ENCODE results near the gene CDK3. TPM values are rescaled to one million over a fixed set of nuclear protein-coding genes. Genes with fewer than 3 reads are reported as not detected.
"Not testable (repeated sequence)": the region's sequence is repeated elsewhere in the genome, so short reads cannot be mapped to it uniquely, and the experiment has no call there.

The CDK3 gene
- total RNA-seq, 1 donor from 2014 or later = 0.41 TPM

DNA sequence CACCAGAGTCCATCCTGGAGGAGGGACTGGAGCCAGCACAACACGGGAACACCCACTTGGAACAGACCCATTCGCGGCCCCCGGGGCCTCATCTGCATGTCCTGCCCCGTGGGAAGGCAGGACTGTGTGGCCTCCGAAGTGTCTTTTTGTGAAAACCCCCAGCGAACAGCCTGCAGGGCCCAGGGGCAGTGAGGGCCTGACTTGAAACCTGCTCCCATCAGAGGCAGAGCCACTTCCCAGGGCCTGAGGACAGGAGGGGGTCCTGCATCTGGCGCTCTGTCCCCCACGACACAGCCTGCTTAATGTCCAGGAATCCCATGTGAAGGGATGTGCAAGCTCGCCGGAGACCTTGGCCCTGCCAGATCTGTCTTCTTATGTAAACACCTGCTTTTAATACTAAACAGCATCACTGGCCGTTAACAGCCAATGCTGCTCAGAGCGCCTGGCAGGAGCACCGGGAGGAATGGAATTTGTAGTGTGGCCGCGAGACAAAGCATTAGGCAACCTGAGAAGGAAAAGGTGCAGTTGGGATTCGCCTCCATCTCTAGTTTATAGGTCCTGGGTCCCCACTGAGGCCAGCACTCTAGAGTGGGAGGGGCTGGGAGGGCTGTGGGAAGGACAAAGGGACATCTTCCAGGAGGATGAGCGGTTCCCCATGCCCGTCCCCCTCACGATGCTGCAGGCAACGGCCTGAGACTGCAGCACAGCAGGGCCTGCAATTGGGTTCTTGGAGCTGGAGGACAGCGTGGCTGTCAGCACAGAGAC lies 36.0 kb downstream of the CDK3 start:
- DNase-seq (ENCODE audit: low spot score in 2 of 2) = no peak
- FAIRE-seq = no peak

DNA sequence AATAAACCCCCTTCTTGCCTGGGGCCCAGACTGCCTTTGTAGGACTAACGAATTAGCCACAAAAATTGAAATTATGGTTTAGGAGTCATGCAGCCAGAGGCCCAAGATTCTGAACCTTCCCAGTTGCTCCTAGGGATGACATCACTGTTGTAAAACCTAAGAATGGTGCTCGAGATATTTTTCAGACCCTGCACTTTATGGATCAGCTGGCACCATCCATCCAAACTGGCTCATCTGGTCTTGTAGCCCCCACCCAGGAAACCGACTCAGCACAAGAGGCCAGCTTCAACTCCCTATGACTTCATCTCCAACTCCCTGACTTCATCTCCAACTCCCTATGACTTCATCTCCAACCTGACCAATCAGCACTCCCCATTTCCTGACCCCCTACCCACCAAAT lies 37.4 kb downstream of the CDK3 start:
- FAIRE-seq = no peak
- no peak for DNase-seq (ENCODE audit: low spot score in 2 of 2)

DNA sequence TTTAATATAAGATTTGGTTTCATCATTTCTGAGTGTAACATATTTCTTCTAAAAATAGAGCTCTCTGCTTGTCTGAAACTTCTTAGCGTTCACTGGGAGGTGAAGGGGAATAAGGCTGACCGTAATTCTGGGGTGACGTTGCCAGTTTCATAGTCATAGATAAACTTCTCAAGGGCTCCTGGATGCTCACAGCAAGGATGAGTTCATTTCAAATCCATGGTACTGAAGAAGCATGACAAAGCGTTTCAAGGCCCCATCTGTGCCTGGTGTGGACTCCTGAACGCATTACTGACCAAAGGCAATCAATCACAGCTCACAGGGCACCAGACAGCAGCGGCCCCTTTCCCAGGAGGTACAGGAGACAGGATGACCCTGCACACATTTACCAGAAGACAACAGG lies 38.5 kb downstream of the CDK3 start:
- no peak for FAIRE-seq
- no peak for DNase-seq (ENCODE audit: low spot score in 2 of 2)

DNA sequence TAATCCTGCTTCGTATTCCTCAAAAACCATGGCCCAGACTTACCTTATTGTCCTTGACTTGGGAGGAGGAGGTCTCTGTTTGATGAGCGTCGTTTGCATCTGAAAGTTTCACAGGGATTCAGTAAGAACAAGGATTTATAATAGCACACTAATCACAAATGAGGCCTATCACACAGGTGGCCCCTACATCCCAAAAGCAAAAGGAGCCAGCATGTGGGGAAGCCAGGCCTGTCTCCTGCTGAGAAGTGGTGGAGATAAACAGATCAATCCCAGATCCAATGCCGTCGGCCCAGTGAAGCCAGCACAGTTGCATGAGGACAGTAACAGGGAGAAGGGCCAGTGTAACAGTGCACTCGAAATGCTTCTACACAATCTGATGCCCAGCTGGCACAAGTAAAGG lies 39.7 kb downstream of the CDK3 start:
- DNase-seq (ENCODE audit: low spot score in 2 of 2) = no peak
- FAIRE-seq = no peak

DNA sequence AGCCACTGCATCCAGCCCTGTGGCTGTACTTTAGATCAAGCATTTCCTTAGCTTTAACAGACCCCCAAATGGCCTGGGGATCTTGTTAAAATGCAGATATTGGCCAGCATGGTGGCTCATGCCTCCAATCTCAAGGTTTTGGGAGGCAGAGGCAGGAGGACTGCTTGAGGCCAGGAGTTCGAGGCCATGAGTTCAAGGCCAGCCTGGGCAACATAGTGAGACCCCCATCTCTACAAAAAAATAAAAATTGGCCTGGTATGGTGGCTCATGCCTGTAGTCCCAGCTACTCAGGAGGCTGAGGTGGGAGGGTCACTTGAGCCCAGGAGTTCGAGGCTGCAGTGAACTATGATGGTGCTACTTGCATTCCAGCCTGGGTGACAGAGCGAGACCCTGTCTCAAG lies 42.2 kb downstream of the CDK3 start:
- not testable (repeated sequence) for DNase-seq (ENCODE audit: low spot score in 2 of 2); FAIRE-seq

DNA sequence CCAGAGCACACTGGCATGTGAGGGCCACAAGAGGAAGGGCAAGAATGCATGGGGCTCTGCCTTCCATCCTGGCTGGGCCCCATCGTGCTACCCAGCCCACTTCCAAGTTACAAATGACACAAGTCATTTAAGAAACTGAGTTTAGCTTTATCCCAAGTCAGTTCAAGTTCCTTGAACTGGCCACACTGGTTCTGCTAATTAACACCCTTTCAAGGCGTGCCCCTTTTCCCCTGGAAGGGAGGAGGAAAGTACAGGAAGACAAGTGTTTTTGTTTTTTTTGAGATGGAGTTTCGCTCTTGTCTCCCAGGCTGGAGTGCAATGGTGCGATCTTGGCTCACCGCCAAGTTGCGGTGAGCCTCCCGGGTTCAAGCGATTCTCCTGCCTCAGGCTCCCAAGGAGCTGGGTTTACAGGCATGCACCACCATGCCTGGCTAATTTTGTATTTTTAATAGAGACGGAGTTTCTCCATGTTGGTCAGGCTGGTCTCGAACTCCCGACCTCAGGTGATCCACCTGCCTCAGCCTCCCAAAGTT lies 43.9 kb downstream of the CDK3 start:
- not testable (repeated sequence) for FAIRE-seq; DNase-seq (ENCODE audit: low spot score in 2 of 2)

DNA sequence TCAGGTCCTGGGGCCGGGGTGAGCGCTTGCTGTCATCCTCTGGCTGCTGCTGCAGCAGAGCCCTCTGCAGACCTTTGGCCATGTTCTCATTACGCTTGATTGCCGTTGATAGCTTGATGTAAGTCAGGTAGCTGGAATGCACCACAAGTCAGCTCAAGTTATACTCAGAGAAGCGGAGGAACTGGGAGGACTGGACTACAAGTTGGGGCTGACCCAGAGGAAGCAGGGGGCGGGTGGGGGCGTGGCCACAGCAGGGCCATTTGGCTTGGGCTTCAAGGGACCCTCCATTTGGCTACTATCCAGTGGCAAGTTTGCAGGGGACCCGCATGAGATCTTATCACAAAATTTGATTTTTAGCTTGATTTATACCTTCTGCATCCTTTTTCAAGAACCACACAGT lies 45.4 kb downstream of the CDK3 start:
- no peak for DNase-seq (ENCODE audit: low spot score in 2 of 2)

DNA sequence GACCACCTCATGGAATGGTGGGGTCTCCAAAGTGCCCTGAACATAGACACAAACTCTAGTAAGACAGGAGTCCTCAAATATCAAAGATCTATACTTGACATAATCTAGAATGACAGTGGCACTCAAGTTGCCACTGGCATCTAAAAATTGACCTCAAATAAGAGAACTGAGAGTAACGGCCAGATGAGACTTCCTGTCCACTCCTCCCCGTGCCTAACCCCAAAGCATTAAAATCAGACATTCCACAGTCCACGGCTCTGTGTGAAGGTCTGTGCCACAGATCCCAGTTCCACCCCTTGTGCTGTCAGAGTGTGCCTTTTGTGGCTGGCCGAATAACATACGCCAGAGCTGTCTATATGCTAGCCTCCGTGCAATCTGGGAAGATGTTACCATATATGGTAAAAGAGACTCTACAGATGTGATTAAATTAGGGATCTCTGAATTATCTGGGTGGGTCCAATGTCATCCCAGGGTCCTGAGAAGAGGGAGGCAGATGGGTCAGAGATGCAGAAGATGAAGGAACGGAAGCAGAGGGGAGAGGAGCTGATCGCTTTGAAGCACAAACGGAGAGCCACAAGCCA lies 47.5 kb downstream of the CDK3 start:
- FAIRE-seq (no peak), DNase-seq (ENCODE audit: low spot score in 2 of 2) (no peak)

More for the DNA sequence above, 45.4 kb downstream of the CDK3 start:
- FAIRE-seq = no peak

DNA sequence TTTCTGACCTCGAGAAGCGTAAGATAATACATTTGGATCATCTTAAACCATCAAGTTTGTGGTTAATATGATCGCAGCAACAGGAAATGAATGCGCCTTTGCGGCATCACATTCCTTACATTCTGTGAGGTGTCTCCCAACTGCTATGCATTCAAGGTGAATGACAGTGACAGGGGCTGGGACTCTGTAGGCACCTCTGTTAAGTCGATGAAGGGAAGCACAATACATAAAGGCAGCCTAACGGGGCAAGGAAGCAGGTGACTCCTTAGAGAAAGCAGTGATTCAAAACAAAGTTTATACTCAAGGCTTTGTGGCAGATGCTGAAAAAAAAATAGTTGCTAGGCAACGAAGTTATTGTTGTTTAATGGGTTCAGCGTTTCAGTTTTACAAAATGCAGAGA lies 48.1 kb downstream of the CDK3 start:
- FAIRE-seq (no peak), DNase-seq (ENCODE audit: low spot score in 2 of 2) (no peak)

DNA sequence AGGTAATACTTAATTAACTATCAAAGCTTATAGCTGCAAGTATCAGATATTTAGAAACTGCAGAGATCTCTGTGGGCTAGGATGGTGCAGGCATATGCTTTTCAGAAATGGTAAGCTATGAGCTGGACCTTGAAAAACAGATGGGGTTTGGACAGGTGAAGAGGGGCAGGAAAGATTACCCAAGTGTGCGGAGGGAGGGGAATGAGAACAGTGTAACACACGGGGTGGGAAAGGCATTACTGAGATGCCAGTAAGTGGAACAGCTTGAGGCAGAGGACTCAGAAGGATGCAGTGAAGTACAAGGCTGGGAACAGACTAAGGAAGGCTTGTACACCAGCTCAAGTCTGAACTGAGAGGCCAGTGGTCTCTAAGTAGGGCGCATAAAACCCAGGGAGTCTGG lies 48.6 kb downstream of the CDK3 start:
- FAIRE-seq (no peak), DNase-seq (ENCODE audit: low spot score in 2 of 2) (no peak)

DNA sequence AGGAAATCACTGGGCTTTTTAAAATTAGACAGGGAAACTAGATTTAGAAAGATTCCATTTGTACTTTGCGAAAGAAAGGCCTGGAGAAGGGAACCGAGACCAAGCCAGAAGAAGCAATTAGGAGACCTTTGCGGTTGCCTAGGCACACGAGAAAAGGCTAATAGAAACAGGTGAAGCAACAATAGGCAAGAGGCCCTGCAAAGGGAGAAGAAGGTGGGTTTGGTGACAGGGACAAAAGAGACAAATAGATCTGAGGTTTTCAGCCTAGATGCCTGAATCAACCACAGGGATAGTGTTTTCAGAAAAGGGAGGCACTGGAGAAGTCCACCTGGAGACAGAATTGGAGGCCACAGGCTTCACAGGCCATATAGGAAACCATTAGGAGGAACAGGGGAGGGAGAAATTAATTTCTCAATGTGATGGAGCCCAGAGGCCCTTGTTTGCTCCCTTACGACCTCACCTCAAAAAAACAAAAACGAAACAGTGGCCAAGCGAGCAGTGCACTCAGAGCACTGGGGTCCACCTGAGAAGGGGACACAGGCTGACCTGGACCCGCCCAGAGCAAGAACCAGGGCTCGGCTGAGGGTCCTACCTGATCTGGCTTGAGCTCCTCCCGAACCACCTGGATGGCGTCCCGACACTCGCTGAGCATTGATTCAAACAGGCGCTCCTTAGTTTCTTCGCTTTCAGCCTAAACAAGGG lies 49.3 kb downstream of the CDK3 start:
- FAIRE-seq = no peak
- no peak for DNase-seq (ENCODE audit: low spot score in 2 of 2)

DNA sequence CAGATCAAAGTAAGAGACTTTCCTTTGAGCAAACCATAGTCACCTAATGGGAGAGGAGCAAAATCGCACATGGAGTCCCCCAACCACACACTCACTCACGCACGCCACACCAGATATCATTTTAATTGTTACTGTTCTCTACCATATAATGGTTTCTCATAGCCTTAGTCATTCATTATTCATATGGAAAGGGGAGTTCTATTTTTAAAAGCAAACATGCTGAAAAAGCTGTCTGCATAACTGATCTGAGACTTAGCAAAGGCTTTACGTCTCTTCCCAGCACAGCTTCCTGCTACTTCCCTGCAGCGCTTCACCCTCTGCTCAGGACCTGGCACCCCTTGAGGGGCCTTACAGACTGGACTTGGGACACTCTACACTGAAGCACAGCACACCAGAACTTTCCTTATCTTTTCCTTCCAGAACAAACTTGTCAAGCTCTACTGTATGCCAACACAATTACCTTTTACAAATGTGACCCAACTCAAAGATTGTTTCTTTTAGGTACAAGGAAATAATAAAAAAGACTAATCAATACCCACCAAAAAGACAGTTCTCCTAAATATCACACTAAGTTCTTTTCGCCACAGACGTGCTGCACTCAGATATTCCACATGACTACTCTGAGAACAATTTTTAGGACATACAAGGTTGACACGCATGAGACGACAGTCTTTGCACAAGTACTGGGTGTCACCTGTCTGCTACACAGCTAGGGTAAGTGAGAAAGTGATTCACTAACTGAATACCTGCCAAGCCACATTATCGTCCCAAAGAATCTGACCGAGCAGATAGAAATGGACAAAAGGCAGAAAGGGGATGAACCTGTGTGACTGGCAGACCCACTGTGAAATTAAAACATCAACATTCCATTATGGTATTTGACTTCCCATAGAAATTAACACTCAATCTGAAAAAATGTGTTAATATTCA lies 50.1 kb downstream of the CDK3 start:
- DNase-seq (ENCODE audit: low spot score in 2 of 2) = no peak
- FAIRE-seq = no peak

DNA sequence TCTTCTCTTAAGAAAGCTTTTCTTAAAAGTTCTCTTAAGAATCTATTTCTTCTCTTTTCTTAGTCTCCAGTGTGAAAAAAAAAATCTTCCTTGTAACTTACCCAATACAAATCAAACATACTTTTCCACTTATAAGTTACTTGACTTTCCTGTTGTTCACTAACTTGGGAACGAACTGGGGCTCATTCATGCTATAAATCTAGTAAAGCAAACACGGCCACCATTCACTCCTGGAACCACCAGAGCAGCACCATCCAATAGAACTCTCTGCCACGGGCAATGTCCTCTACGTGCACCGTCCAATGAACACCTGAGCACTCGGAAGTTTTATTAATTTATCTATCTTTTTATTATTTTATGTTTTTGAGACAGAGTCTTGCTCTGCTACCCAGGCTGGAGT lies 50.9 kb downstream of the CDK3 start:
- FAIRE-seq (no peak), DNase-seq (ENCODE audit: low spot score in 2 of 2) (no peak)

DNA sequence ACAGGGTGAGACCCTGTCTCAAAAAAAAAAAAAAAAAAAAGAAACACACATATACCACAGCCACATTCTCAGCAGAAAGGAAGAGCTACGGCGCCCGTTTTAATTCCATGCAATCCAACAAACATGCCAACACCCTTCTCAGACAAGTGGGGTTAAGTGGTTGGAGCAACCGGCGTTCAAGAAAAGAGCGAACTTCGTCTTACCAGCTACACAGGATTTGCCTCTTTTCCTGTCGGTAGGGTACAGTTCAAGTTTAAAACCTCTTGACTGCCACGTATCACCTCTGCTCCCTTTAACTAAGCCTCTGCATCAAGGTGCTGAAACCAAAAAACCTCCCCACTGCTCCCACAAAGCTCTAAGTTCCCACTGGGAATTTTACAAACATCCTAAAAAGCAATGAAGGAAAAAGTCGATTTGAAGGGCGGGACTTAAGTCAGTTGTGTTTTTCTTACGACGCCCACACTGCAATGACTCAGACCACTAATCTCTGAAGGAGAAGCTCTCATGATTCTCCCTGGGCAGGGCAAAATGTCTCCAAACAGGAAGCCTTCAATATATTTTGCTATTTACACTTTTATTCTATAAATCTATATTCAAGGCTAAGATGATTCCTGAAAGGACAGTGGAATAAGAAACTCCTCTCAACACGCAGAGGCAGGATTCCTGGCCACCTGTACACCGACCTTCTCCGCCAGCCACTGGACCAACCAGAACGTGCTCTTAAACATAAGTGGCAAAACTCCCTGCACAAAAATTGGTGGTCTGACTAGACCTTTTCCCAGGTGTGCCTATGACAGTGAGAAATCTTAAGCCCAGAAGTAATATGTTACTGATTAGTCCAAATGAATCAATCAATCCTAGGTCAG lies 52.8 kb downstream of the CDK3 start:
- FAIRE-seq (no peak), DNase-seq (ENCODE audit: low spot score in 2 of 2) (no peak)

DNA sequence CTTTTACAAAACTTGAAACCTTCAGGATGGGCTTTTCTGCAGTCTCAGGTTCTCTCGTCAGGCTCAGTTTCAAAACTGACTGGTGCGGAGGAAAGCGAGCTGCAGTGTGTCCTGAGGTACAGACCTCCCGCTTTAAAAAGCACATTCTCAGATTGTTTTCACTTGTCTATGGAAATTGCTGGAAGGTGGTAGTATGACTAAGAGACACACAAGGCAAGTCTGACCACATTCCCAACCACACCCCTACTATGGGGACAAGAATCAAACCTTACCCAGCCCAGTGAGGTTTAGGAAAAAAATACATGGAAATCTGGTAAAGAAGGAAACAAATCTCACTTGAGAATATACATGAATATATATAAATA lies 53.4 kb downstream of the CDK3 start:
- no peak for FAIRE-seq
- DNase-seq (ENCODE audit: low spot score in 2 of 2) = no peak
